NCI-H1694 (cell line): ENCODE measurements around the gene PEPD.

Experiments used
- DNase-seq: peaks from one replicate; lab custom pipeline; 2025; lab: John Stamatoyannopoulos, UW

The PEPD gene

GRCh38 chr19:33458171-33458633, 63.4 kb downstream of the PEPD start:
- DNase-seq = no peak

- no peak for DNase-seq
These were observed 64.8 kb downstream of the PEPD start for GRCh38 chr19:33456845-33457220.

DNA sequence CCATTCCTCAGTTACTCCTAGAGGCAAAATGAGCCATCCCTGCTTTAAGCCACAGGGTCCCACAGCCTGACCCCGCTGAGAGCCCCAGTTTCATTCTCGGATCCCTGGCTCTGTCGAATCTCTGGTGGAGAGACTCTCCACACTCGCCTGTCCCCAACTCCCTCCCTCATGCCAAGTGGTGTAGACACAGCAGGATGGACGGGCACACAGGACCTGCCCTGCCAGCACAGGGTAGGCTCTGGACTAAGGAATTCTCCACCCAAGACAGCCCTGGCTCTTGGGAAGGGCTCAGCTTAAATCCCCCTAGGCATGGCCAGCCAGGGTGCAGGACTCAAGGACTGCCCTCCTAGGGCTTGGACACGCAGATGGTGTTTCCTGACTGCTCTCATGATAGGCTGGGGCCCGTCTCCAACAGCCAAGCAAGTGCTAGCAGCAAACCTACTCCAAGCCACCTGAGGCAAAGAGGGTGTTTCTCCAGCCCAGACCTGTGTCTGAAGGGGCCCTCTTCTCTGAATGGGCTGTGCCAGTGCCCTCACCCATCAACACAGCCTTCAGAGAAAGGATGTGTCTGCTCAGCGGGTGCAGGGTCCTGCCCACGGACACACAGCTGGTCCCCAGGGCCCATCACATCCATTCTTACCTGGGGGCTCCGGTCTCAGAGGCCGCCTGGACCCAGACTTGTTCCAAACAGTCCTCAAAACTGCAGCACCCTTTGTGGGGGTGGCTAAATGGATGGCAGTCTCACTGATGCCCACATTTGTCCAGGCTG, 65.3 kb downstream of the PEPD start:
- no peak for DNase-seq

DNA sequence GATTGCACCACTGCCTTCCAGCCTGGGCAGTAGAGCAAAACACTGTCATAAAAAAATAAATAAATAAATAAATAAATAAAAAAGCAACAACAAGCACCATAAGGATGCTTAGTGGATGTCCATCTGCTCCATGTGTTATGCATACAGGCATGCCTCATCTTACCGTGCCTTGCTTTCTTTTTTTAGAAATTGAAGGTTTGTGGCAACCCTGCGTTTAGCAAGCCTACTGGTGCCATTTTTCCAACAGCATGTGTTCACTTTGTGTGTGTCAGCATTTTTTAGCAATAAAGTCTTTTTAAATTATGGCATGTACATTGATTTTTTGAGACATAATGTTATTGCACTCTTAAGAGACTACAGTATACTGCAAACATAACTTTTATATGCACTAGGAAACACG, 68.3 kb downstream of the PEPD start:
- peak; percentile 57 for DNase-seq

DNA sequence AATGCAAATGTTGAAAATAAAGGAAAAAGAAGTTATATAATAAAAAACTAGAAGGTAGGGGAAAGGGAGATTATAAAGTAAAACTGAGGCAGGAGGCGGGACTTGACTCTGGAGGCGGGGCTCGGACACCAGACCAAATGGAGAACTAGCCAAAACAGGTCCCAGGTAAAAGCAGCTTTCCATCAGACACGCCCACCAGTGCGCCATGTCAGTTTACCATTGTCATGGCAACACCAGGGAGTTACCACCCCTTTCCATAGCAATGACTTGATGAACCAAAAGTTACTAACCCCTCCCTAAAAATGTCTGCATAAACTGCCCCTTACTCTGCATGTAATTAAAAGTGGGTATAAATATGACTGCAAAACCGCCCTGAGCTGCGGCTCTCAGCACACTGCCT, 70.9 kb downstream of the PEPD start:
- no peak for DNase-seq

DNA sequence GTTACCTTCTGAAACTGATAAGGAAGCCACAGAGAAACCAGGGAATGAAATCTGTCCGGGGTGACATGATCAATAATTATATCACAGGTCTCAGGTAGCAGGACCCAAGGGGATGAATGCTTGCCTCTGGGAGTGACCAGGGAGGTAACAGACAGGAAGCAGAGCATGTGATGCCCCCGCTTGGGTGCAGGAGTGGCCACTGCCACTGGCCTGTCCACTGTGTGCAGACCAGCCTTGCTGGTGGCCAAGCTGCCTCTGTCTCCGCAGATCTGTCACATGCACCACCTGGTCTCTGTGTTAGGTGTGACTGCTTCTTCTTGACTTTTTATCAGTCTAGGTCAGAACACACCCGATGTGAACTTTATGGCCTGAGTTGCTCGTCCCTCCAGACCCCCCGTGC, 71.8 kb downstream of the PEPD start:
- no peak for DNase-seq

DNA sequence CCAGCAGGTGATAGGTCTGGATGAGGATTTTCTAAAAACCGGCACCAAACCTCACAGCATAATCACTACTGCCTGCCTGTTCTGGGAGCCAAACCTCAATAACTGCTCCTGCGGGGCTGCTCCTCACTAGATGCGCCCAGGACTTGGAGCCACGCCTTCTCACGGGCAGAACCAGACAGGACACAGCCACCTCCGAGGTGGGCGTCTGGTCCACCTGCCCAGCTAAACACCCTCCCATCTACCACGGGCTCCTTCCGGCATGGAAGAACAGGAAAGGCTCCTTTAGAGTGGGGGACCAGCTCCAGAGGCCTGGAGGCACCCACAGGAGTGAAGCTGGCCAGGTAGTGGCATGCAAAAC, 73.5 kb downstream of the PEPD start:
- no peak for DNase-seq

- no peak for DNase-seq
These were observed 74.0 kb downstream of the PEPD start for GRCh38 chr19:33447336-33448158.

- DNase-seq = no peak
These were observed 75.0 kb downstream of the PEPD start for GRCh38 chr19:33446330-33447293.

- no peak for DNase-seq
These were observed 75.9 kb downstream of the PEPD start for GRCh38 chr19:33445442-33446329.

DNA sequence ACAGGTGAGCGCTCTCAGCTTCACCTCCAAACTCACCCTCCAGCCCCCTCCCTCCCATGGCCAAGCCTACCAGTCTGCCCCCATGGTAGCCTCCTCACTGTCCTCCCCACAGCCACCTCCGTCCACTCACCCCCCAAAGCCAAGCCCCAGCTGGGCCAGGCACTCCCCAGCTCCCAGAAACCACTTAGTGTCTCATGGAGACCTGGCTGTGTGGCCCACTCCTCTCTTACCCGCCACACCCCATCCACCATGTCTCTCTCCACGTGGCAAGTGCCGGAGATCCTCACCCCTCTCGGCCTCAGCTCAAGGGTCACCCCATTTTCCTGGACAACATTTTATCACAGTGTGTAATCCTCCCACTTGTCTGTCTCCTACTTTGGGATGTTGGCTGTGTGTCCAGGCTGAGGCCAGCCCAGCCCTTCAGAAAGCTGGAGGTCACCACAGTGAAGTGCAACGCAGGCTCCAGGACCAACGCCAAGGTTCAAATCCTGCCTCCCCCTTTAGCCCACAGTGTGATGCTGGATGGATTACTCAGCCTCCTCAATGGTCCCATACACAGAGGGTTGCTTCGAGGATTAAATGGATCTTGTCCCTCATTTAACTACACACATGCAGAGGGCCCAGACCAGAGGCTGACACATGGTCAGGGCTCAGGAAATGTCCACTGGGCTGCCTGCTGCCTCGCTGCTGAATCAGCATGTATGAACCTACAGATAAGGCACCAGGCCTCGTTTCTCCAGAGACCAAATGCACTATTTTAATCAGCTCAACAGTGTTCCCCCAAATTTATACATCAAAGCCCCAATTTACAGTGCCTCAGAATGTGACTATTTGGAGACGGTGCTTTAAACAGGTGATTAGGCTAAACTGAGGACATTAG, 76.8 kb downstream of the PEPD start:
- no peak for DNase-seq

GRCh38 chr19:33443638-33444561, 77.7 kb downstream of the PEPD start:
- no peak for DNase-seq

DNA sequence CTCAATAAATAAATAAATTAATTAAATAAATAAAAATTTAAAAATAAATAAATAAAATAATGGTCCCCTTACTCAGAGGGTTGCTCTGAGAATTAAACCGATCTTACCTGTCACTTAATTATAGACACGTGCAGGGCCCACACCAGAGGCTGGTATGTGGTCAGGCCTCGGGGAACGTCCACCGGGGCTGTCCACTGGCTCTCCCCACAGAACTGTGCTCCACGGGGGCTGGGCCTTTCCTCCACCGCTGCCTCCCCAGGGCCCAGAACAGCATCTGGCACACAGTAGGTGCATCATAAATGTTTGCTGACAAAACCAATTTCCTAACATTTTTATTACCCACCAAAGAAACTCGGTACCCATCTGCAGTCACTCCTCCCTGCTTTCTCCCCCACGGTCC, 78.9 kb downstream of the PEPD start:
- DNase-seq = no peak

GRCh38 chr19:33441828-33442227, 79.8 kb downstream of the PEPD start:
- no peak for DNase-seq

GRCh38 chr19:33441277-33441699, 80.3 kb downstream of the PEPD start:
- no peak for DNase-seq

- DNase-seq = no peak
These were observed 80.9 kb downstream of the PEPD start for GRCh38 chr19:33440682-33441081.

GRCh38 chr19:33440241-33440640, 81.3 kb downstream of the PEPD start:
- DNase-seq = no peak

DNA sequence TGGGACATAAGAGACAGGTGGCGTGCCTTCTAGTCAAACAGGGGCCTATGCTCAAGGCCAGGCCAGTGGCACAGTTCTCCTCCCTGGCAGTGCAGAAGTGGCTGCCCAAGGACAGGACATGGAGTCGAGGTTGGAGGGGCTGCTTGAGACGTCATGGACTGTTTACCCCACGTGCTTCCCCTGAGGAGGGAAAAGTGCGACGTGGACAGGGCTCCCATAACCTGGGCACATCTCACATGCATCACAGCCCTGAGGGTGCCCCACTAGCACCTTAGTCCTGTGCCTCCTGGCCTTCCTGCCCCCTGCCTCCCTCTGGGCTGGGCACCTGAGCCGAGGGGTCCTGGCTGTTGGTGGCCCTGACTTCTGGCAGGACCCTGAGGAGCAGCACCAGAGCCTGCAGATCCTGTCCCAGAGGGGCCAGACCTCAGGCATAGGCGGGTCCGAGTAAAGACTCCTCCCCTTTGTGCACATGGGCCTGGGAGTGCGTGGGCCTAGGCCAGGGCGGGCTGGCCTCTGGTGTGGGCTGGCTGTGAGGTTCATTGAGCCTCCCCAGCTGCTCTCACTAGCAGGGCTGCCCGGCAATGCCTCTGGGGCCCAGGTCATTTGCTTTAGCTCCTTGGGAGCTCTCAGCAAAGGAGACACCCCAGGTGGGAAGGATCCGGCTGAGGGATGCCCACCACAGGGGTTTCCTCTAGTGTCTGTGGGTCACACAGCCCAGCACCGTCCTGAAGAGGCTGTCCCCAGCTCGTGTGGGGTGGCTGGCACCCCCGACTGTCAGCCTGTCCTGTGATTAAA, 82.4 kb downstream of the PEPD start:
- no peak for DNase-seq
